Heart left ventricle (tissue), 16 donors: ENCODE data around the gene CIAPIN1. TPM values are rescaled to one million over a fixed set of nuclear protein-coding genes. Genes with fewer than 3 reads are reported as not detected.

ENCODE experiments used
- ATAC-seq, 4 donors: fragments of 200-7000 bp; cut with Tn5 transposase; one replicate each; pipeline ENCODE4 v1.9.1; 2020 to 2022; ENCODE audit warnings: moderate library complexity in 4 of 4, mild to moderate bottlenecking in 3 of 4, moderate number of reproducible peaks in 1 of 4
- DNase-seq, 5 donors: peaks; one replicate each; pipeline ENCODE4 v3.0.0-alpha.2; 2020
- H3K27ac ChIP-seq, 12 donors: fragments of 200-600 bp; sonication (generic) in 4 of 12; one replicate each; pipeline versions ENCODE4 v1.5.0 to v1.8.0; 2016 to 2022; ENCODE audit warnings: mild to moderate bottlenecking in 2 of 12
- H3K27me3 ChIP-seq, 9 donors: fragments of 200-600 bp; sonication (generic) in 2 of 9; one replicate each; pipeline versions ENCODE4 v1.5.1 to v1.8.0; 2016 to 2022; ENCODE audit warnings: mild to moderate bottlenecking in 3 of 9
- H3K36me3 ChIP-seq, 9 donors: fragments of 200-600 bp; sonication (generic) in 2 of 9; one replicate each; pipeline versions ENCODE4 v1.5.0 to v1.8.0; 2018 to 2022; ENCODE audit warnings: mild to moderate bottlenecking in 2 of 9
- H3K4me1 ChIP-seq, 12 donors: fragments of 200-600 bp; sonication (generic) in 4 of 12; one replicate each; pipeline versions ENCODE4 v1.5.0 to v1.8.0; 2016 to 2022; ENCODE audit warnings: mild to moderate bottlenecking in 3 of 12
- H3K4me3 ChIP-seq, 12 donors: fragments of 200-600 bp; sonication (generic) in 4 of 12; one replicate each; pipeline versions ENCODE4 v1.5.0 to v1.8.0; 2017 to 2022; ENCODE audit warnings: mild to moderate bottlenecking in 9 of 12, moderate library complexity in 4 of 12
- H3K9me3 ChIP-seq, 12 donors: fragments of 200-600 bp; sonication (generic) in 4 of 12; one replicate each; pipeline versions ENCODE4 v1.5.0 to v1.8.0; 2016 to 2022; ENCODE audit warnings: mild to moderate bottlenecking in 1 of 12
- CTCF ChIP-seq, 12 donors: fragments of 200-600 bp; sonication (generic) in 4 of 12; IDR thresholded peaks; one replicate each; pipeline versions ENCODE4 v1.5.0 to v1.8.0; 2018 to 2022; ENCODE audit warnings: antibody characterized with exemption in 12 of 12, mild to moderate bottlenecking in 5 of 12
- POLR2A ChIP-seq, 2 donors: fragments of 450-650 bp; IDR thresholded peaks; one replicate each; pipeline ENCODE4 v1.6.1; 2017; ENCODE audit warnings: antibody characterized with exemption in 2 of 2, mild to moderate bottlenecking in 2 of 2, moderate library complexity in 2 of 2
- WGBS, 4 donors: extraction: QIAGEN DNeasy Blood & Tissue Kit in 2 of 4; methylation state at CpG; one replicate each; pipeline versions ENCODE4 v1.1.5 to v1.1.7; 2013 to 2018; 5-methylcytosine and 5-hydroxymethylcytosine counted together
- intact Hi-C, 10 donors: fragments of 100-400 bp; cut with DNase I; formaldehyde crosslinking; loops; one replicate each; pipeline versions ENCODE4 v1.11.1 to v1.14.2; 2022
- polyA plus RNA-seq, 2 donors: library from polyadenylated mRNA; stranded (reverse); fragments of 200-250 nt; gene quantifications; one replicate each; pipeline ENCODE4 v1.2.3, GENCODE V29; 2013
- total RNA-seq, 9 donors: library from RNA; depleted of rRNA in 2 of 9; stranded (reverse); fragments of >200 nt in 2 of 9; fragmentation: NEBNext Ultra II Directional in 3 of 9; extraction: Animal tissue kit (Norgen Biotek cat#: 25700) in 3 of 9; gene quantifications; one replicate each; pipeline versions ENCODE4 v1.1.0 to v1.2.4, GENCODE V29; 2016 to 2023
- donor health status: ischemic (EF 13 %, LVEDD 7.1; RV severe dilation, severe dysfunction).
- donor health status: healthy with polysubstance abuse.
- donor health status: DM: no; HTN: yes; CAD: no.
- donor health status: DM: no; HTN: no; CAD: no.
- donor health status: ischemic (EF 25% LVEDD 6.9; RV normal size, moderate dysfunction).
- donor health status: ischemic (EF 25% LVEDD 5.7; RV mildly dilated, moderate dysfunction).
- donor health status: healthy.
- donor health status: DM: yes; HTN: yes; CAD: no.
- donor health status: ischemic (EF 35%, LVEDD 5.7; RV mildly dilated, moderate dysfunction).
- donor health status: nonischemic (EF 11% LVEDD 7.7; RV severe dilation, severe dysfunction).
- donor health status: DM: yes; HTN: yes; CAD: no.
- donor health status: PGD.
- donor health status: ischemic (EF 29% LVEDD 5.4; RV normal size, mild dysfunction).
- donor health status: nonischemic (EF 23%, LVEDD 6.1; RV moderate dilation, normal function).

The CIAPIN1 gene
- total and polyA plus RNA-seq, 11 donors: 22.4 to 73.2 (median 51.7) TPM

- ATAC-seq: peak; percentile 44 to 73 (median 56)
- WGBS, 4 donors: 46 to 52% (median 48%) methylated on average over 3 of the region's 3 CpGs
- intact Hi-C loops: loop anchor here in 3 of 10 donors (5.0 to 10.0 kb wide), 3 partner anchors 93 to 340 kb away; no protein-coding TSS in a partner anchor
- H3K27ac ChIP-seq: peak overlapping the region in 2 of 12 donors; percentile 8 to 51
- H3K9me3 ChIP-seq: no peaks in the 10 kb centered on the region
- peaks cover 0 to 30% (median 19%) of the 10 kb centered on the region in 12 donors for H3K4me1 ChIP-seq
- no peaks in the 10 kb centered on the region for H3K27me3 ChIP-seq
- TF ChIP-seq POLR2A (IDR thresholded peaks at IDR 0.05) (no peak), CTCF (IDR thresholded peaks at IDR 0.05) (no peak)
- H3K36me3 ChIP-seq: peaks cover 0 to 30% (median 26%) of the 10 kb centered on the region in 9 donors
- H3K4me3 ChIP-seq: no peak overlapping the region
- DNase-seq: peak in 1 of 5 donors; percentile 52
Measured at GRCh38 chr16:57424583-57424982, 22.6 kb downstream of the CIAPIN1 start.

- H3K27ac ChIP-seq: no peak overlapping the region
- H3K4me3 ChIP-seq: no peak overlapping the region
- no peak for TF ChIP-seq POLR2A (IDR thresholded peaks at IDR 0.05)
- TF ChIP-seq CTCF (IDR thresholded peaks at IDR 0.05): no peak
- 65 to 81% (median 73%) methylated on average over 2 of the region's 2 CpGs for WGBS, 4 donors
- peaks cover 0 to 44% (median 28%) of the 10 kb centered on the region in 12 donors for H3K4me1 ChIP-seq
- no peak for ATAC-seq
- intact Hi-C loops: loop anchor here in 3 of 10 donors (5.0 to 10.0 kb wide), 3 partner anchors 94 to 338 kb away; no protein-coding TSS in a partner anchor
- H3K9me3 ChIP-seq: no peaks in the 10 kb centered on the region
- DNase-seq: no peak
- no peaks in the 10 kb centered on the region for H3K27me3 ChIP-seq
- peaks cover 0 to 17% (median 12%) of the 10 kb centered on the region in 9 donors for H3K36me3 ChIP-seq
Measured at GRCh38 chr16:57423152-57423551, 24.0 kb downstream of the CIAPIN1 start.

- 26 to 46% (median 36%) methylated on average over 10 of the region's 10 CpGs for WGBS, 4 donors
- ATAC-seq (peak in 3 of 4 donors; percentile 29 to 60 (median 46)), DNase-seq (peak in 3 of 5 donors; percentile 43 to 59 (median 46))
- Histone ChIP-seq H3K4me3 (no peak overlapping the region), H3K27ac (peak overlapping the region in 1 of 12 donors; percentile 39), H3K4me1 (peaks cover 4 to 52% (median 33%) of the 10 kb centered on the region in 12 donors), H3K36me3 (peaks cover 0 to 12% (median 3%) of the 10 kb centered on the region in 9 donors), H3K27me3 (no peaks in the 10 kb centered on the region), H3K9me3 (no peaks in the 10 kb centered on the region)
- intact Hi-C loops: loop anchor here in 3 of 10 donors (5.0 to 10.0 kb wide), 3 partner anchors 95 to 337 kb away; no protein-coding TSS in a partner anchor
- TF ChIP-seq CTCF (IDR thresholded peaks at IDR 0.05) (peak; percentile 48 to 80 (median 62)), POLR2A (IDR thresholded peaks at IDR 0.05) (no peak)
Measured at GRCh38 chr16:57422026-57422944, 24.9 kb downstream of the CIAPIN1 start.

GRCh38 chr16:57419506-57419905 lies 27.7 kb downstream of the CIAPIN1 start:
- WGBS, 4 donors: 77 to 85% (median 80%) methylated on average over 6 of the region's 6 CpGs

More at GRCh38 chr16:57419506-57419905, 27.7 kb downstream of the CIAPIN1 start:
- H3K4me3 ChIP-seq: no peak overlapping the region
- no peak for DNase-seq
- intact Hi-C loops: loop anchor here in 8 of 10 donors (1.0 to 10.0 kb wide), 7 partner anchors 47 to 335 kb away; partner anchors contain the start of genes CX3CL1 (in 3 of the 8) and ARL2BP (in 2 of the 8)
- no peak overlapping the region for H3K27ac ChIP-seq
- TF ChIP-seq CTCF (IDR thresholded peaks at IDR 0.05) (no peak), POLR2A (IDR thresholded peaks at IDR 0.05) (no peak)
- H3K27me3 ChIP-seq: no peaks in the 10 kb centered on the region
- H3K4me1 ChIP-seq: peaks cover 6 to 56% (median 35%) of the 10 kb centered on the region in 12 donors
- no peaks in the 10 kb centered on the region for H3K36me3 ChIP-seq
- no peaks in the 10 kb centered on the region for H3K9me3 ChIP-seq
- no peak for ATAC-seq
